ENCODE data around the gene LNX1.

LNX1 gene

GRCh38 chr4:53501561-53501960, 89.7 kb downstream of the LNX1 start:
- in situ Hi-C loops (cut with HindIII; ENCODE audit: low sequenced_read_pairs): no loop called here

GRCh38 chr4:53500546-53500945, 90.7 kb downstream of the LNX1 start:
- in situ Hi-C loops (cut with HindIII; ENCODE audit: low sequenced_read_pairs): no loop called here

GRCh38 chr4:53499791-53500190, 91.5 kb downstream of the LNX1 start:
- in situ Hi-C loops (cut with HindIII; ENCODE audit: low sequenced_read_pairs): no loop called here

GRCh38 chr4:53498706-53499105, 92.6 kb downstream of the LNX1 start:
- in situ Hi-C loops (cut with HindIII; ENCODE audit: low sequenced_read_pairs): no loop called here

GRCh38 chr4:53497487-53498244, 93.6 kb downstream of the LNX1 start:
- in situ Hi-C loops (cut with HindIII; ENCODE audit: low sequenced_read_pairs): no loop called here

GRCh38 chr4:53494851-53495250, 96.4 kb downstream of the LNX1 start:
- in situ Hi-C loops (cut with HindIII; ENCODE audit: low sequenced_read_pairs): no loop called here

- in situ Hi-C loops (cut with HindIII; ENCODE audit: low sequenced_read_pairs): no loop called here
Measured at GRCh38 chr4:53490965-53491622, 100.2 kb downstream of the LNX1 start.

GRCh38 chr4:53490161-53490956, 100.9 kb downstream of the LNX1 start:
- in situ Hi-C loops (cut with HindIII; ENCODE audit: low sequenced_read_pairs): no loop called here

GRCh38 chr4:53489279-53489889, 101.9 kb downstream of the LNX1 start:
- in situ Hi-C loops (cut with HindIII; ENCODE audit: low sequenced_read_pairs): no loop called here

- in situ Hi-C loops (cut with HindIII; ENCODE audit: low sequenced_read_pairs): no loop called here
Measured at GRCh38 chr4:53487766-53488165, 103.5 kb downstream of the LNX1 start.

- in situ Hi-C loops (cut with HindIII; ENCODE audit: low sequenced_read_pairs): no loop called here
Measured at GRCh38 chr4:53485658-53486040, 105.6 kb downstream of the LNX1 start.

GRCh38 chr4:53484911-53485657, 106.2 kb downstream of the LNX1 start:
- in situ Hi-C loops (cut with HindIII; ENCODE audit: low sequenced_read_pairs): no loop called here

GRCh38 chr4:53483250-53483649, 108.0 kb downstream of the LNX1 start:
- in situ Hi-C loops (cut with HindIII; ENCODE audit: low sequenced_read_pairs): no loop called here

GRCh38 chr4:53481586-53481985, 109.7 kb downstream of the LNX1 start:
- in situ Hi-C loops (cut with HindIII; ENCODE audit: low sequenced_read_pairs): no loop called here

GRCh38 chr4:53480909-53481308, 110.4 kb downstream of the LNX1 start:
- in situ Hi-C loops (cut with HindIII; ENCODE audit: low sequenced_read_pairs): no loop called here

- in situ Hi-C loops (cut with HindIII; ENCODE audit: low sequenced_read_pairs): no loop called here
Measured at GRCh38 chr4:53479736-53480525, 111.4 kb downstream of the LNX1 start.

- in situ Hi-C loops (cut with HindIII; ENCODE audit: low sequenced_read_pairs): no loop called here
Measured at GRCh38 chr4:53478671-53479456, 112.4 kb downstream of the LNX1 start.

- in situ Hi-C loops (cut with HindIII; ENCODE audit: low sequenced_read_pairs): no loop called here
Measured at GRCh38 chr4:53477636-53478035, 113.7 kb downstream of the LNX1 start.

GRCh38 chr4:53477038-53477565, 114.2 kb downstream of the LNX1 start:
- in situ Hi-C loops (cut with HindIII; ENCODE audit: low sequenced_read_pairs): no loop called here
